ENCODE results near the gene ZNF777. TPM values are rescaled to one million over a fixed set of nuclear protein-coding genes. Genes with fewer than 3 reads are reported as not detected.

The ZNF777 gene
- total RNA-seq, 1 experiment from 2014 or later: 15.6 TPM

DNA sequence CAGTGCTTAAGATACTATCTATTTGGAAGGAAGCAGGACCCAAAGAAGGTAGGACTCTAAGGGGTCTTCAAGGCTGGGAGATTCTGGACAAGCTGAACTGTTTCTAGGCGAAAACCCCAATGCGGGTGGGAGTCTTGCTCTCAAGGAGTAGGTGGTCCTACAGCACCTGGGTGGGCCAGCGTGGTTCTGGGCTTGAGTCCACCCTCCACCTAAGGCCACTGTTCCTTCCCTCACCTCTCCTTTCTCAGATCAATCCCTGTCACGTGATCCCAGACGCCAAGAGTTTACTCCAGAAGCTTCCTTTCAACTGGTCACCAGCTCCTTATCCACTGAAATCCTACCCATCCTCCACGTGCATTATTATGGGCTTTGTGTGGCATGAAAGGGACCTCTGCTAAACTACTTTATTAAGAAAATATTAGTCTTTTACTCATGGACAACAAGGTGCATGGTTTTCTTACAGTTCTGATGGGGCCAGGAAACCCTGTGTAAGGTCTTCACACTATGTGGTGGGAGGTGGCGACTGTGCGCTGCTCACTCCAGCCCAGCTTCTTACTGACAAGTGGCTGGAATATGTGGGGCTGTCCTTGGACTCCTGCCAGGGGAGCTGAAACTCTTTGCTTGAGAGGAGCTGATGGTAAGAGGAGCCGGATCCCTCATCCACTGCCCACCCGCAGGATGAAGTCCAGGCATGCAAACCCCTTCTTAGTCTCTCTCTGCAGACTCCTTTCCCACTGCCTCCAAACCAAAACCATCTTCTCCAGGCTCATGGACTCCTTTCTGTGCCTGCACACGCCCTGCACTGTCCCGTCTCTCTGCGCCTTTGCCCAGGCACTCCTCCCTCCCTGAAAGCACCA lies 35.2 kb upstream of the ZNF777 start:
- no peak overlapping the region; a peak in 1 of 7 replicates for H3K27ac Mint-ChIP-seq
- peaks cover 4% of the 10 kb centered on the region; the same call in 1 of the 2 replicates for H3K27me3 ChIP-seq (ENCODE audit: insufficient read depth, low read length)
- peaks cover 10 to 14% of the 10 kb centered on the region in 2 experiments for H3K4me1 Mint-ChIP-seq
- no peaks in the 10 kb centered on the region; a peak in 1 of 5 replicates for H3K9me3 Mint-ChIP-seq
- no peak overlapping the region for H3K14ac ChIP-seq (ENCODE audit: insufficient read depth, low read length)
- H3K18ac ChIP-seq (ENCODE audit: insufficient read length, low read depth, low read length): no peak overlapping the region
- no peak overlapping the region for H2BK120ac ChIP-seq (ENCODE audit: low read depth, low read length, poor library complexity, severe bottlenecking)
- H3K79me1 ChIP-seq (ENCODE audit: insufficient read depth, low read depth, low read length, poor library complexity, severe bottlenecking): peaks cover 2% of the 10 kb centered on the region
- H3K27me3 Mint-ChIP-seq (ENCODE audit: low read depth): peaks cover 29% of the 10 kb centered on the region
- H2AK5ac ChIP-seq (ENCODE audit: insufficient read length, low read length): no peak overlapping the region
- H4K5ac ChIP-seq (ENCODE audit: insufficient read length, low read depth, low read length): no peak overlapping the region
- no peaks in the 10 kb centered on the region for H4K20me1 ChIP-seq (ENCODE audit: control insufficient read depth, insufficient read depth, insufficient read length)
- WGBS (ENCODE audit: extremely low coverage, insufficient read length, low lambda C conversion rate): no CpG with 5 or more reads among the region's 13 CpGs
- no peak overlapping the region for H2BK5ac ChIP-seq (ENCODE audit: insufficient read length, low read length)
- H2AFZ ChIP-seq (ENCODE audit: low read length): no peak overlapping the region
- H3K4me1 ChIP-seq (ENCODE audit: insufficient read depth, low read length): no peaks in the 10 kb centered on the region; the same call in 1 of the 2 replicates
- H3K9me3 ChIP-seq (ENCODE audit: control insufficient read depth, low read depth, low read length): no peaks in the 10 kb centered on the region
- no peak overlapping the region for H3K56ac ChIP-seq (ENCODE audit: insufficient read length, low read depth, low read length)
- no peak overlapping the region for H4K91ac ChIP-seq (ENCODE audit: insufficient read length, low read depth, low read length)
- DNase-seq: no peak
- no peak overlapping the region for H2BK20ac ChIP-seq (ENCODE audit: low read depth, low read length, poor library complexity, severe bottlenecking)
- no peak overlapping the region for H2BK15ac ChIP-seq (ENCODE audit: low read depth, low read length)
- TF ChIP-seq, protein P1, sequence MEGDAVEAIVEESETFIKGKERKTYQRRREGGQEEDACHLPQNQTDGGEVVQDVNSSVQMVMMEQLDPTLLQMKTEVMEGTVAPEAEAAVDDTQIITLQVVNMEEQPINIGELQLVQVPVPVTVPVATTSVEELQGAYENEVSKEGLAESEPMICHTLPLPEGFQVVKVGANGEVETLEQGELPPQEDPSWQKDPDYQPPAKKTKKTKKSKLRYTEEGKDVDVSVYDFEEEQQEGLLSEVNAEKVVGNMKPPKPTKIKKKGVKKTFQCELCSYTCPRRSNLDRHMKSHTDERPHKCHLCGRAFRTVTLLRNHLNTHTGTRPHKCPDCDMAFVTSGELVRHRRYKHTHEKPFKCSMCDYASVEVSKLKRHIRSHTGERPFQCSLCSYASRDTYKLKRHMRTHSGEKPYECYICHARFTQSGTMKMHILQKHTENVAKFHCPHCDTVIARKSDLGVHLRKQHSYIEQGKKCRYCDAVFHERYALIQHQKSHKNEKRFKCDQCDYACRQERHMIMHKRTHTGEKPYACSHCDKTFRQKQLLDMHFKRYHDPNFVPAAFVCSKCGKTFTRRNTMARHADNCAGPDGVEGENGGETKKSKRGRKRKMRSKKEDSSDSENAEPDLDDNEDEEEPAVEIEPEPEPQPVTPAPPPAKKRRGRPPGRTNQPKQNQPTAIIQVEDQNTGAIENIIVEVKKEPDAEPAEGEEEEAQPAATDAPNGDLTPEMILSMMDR (conservative IDR thresholded peaks at IDR 0.05): no peak
- peak overlapping the region; percentile 31 for H3K9ac ChIP-seq (ENCODE audit: extremely low read depth, insufficient read length, low read length)
- H4K8ac ChIP-seq (replicated peaks; ENCODE audit: insufficient read length, low read depth, low read length): no peak overlapping the region
- H3K4ac ChIP-seq (ENCODE audit: low read depth, low read length): no peak overlapping the region
- peak overlapping the region; percentile 85 for H3K4me2 ChIP-seq (ENCODE audit: insufficient read depth, insufficient read length, low read length)
- no peak overlapping the region for H3T11ph ChIP-seq (ENCODE audit: low read length)
- peaks cover 4% of the 10 kb centered on the region; the same call in 1 of the 2 replicates for H3K79me2 ChIP-seq (ENCODE audit: insufficient read depth, low read length)
- H3K36me3 Mint-ChIP-seq (ENCODE audit: insufficient read depth in 1 of 3, low read depth in 3 of 3): peaks cover 24 to 33% (median 32%) of the 10 kb centered on the region in 3 experiments
- H3K4me3 Mint-ChIP-seq: peak overlapping the region; percentile 91 to 95
- peaks cover 7% of the 10 kb centered on the region for H3K23me2 ChIP-seq (ENCODE audit: insufficient read length, low read depth, low read length, poor library complexity, severe bottlenecking)
- no peak overlapping the region for H3K23ac ChIP-seq (ENCODE audit: insufficient read length, low read depth, low read length)
- H3K27ac ChIP-seq (ENCODE audit: insufficient read length, low read depth, low read length): no peak overlapping the region
- H2BK12ac ChIP-seq (ENCODE audit: insufficient read length, low read depth, low read length): no peak overlapping the region

Data from H9 (cell line).